Ishikawa (cell line): Measurements from ENCODE around the gene DHRS7.

Experiments
- NFIC ChIP-seq: IDR thresholded peaks from 2 replicates; pipeline ENCODE4 v1.6.1; 2012
- RAD21 ChIP-seq: IDR thresholded peaks from 2 replicates; pipeline ENCODE4 v1.6.1; 2012; ENCODE audit warnings: low read depth
- YY1 ChIP-seq: IDR thresholded peaks from 2 replicates; pipeline ENCODE4 v1.6.1; 2012; ENCODE audit warnings: low read depth

DNA sequence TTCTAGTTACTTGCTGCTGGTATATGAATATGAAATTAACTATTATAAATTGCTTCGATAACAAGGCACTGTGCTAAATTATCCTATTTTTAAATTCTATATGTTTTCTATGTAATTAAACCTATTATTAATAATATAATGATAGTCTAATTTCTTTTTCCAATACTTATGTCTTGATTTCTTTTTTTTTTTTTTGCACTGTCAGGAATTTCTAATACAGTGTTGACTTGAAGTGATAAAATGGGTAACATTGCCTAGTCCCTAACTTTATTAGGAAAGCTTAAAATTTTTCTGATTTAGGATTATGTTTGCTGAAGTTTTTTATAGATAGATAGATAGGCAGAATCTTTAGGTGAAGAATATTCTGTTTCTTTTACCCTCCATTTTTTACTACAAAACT lies 13.6 kb upstream of the DHRS7 start:
- TF ChIP-seq YY1 (no peak), RAD21 (no peak), NFIC (no peak)
